Measurements from ENCODE around the gene FRMPD4. TPM values are rescaled to one million over a fixed set of nuclear protein-coding genes. Genes with fewer than 3 reads are reported as not detected.

The FRMPD4 gene
- total and polyA plus RNA-seq, 2 experiments from 2014 or later: 0.19 to 0.80 TPM

DNA sequence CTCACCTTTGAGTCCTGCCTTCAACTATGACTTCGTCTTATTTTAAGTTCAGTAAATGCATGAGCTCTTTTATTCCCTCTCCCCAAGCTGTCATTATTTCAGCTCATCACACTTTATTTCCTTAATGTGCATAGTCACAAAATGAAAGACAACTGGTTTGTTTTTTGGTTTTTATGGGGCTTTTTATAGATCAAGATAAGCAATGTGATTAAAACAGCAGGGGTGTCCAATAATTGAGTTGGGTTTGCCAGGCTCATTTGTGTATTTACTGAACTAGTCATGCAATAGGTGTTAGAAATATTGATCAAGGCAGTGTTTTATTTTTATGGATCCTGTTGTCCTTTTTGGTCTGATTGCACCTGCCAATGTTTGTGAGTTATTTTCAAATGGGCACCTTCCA lies 102.2 kb downstream of the FRMPD4 start:
- Histone ChIP-seq H3K79me2 (replicated peaks; ENCODE audit: insufficient read depth) (no peaks in the 10 kb centered on the region), H3K27ac (ENCODE audit: low read depth) (no peak overlapping the region), H2AFZ (no peak overlapping the region), H3K9me2 (ENCODE audit: insufficient read depth) (no peaks in the 10 kb centered on the region), H3K4me3 (no peak overlapping the region), H3K4me2 (no peak overlapping the region), H3K4me1 (ENCODE audit: insufficient read depth) (peaks cover 4% of the 10 kb centered on the region; the same call in 1 of the 2 replicates), H3F3A (replicated peaks; ENCODE audit: low read depth) (no peaks in the 10 kb centered on the region), H3K36me3 (ENCODE audit: insufficient read depth) (no peaks in the 10 kb centered on the region), H4K20me1 (replicated peaks; ENCODE audit: insufficient read depth) (no peaks in the 10 kb centered on the region), H3K27me3 (ENCODE audit: insufficient read depth) (no peaks in the 10 kb centered on the region)
- ATAC-seq (no peak), DNase-seq (ENCODE audit: low spot score) (no peak)
- H3K27ac Mint-ChIP-seq: no peak overlapping the region
- H3K4me1 Mint-ChIP-seq: peaks cover 5% of the 10 kb centered on the region; the same call in 1 of the 3 replicates
- H3K36me3 Mint-ChIP-seq (ENCODE audit: low read depth): no peaks in the 10 kb centered on the region
- H3K9me3 Mint-ChIP-seq: no peaks in the 10 kb centered on the region
- H3K27me3 Mint-ChIP-seq (ENCODE audit: insufficient read depth, low read depth, poor library complexity): no peaks in the 10 kb centered on the region
- TF ChIP-seq CREB1 (CRISPR knock-in tag; IDR thresholded peaks at IDR 0.05; ENCODE audit: low read depth): no peak
- no peak for TF ChIP-seq EZH2phosphoT487 (IDR thresholded peaks at IDR 0.05; ENCODE audit: unreplicated experiment)
- no peak for TF ChIP-seq POLR2AphosphoS5 (IDR thresholded peaks at IDR 0.05; ENCODE audit: low read depth)
- TF ChIP-seq, protein P1, sequence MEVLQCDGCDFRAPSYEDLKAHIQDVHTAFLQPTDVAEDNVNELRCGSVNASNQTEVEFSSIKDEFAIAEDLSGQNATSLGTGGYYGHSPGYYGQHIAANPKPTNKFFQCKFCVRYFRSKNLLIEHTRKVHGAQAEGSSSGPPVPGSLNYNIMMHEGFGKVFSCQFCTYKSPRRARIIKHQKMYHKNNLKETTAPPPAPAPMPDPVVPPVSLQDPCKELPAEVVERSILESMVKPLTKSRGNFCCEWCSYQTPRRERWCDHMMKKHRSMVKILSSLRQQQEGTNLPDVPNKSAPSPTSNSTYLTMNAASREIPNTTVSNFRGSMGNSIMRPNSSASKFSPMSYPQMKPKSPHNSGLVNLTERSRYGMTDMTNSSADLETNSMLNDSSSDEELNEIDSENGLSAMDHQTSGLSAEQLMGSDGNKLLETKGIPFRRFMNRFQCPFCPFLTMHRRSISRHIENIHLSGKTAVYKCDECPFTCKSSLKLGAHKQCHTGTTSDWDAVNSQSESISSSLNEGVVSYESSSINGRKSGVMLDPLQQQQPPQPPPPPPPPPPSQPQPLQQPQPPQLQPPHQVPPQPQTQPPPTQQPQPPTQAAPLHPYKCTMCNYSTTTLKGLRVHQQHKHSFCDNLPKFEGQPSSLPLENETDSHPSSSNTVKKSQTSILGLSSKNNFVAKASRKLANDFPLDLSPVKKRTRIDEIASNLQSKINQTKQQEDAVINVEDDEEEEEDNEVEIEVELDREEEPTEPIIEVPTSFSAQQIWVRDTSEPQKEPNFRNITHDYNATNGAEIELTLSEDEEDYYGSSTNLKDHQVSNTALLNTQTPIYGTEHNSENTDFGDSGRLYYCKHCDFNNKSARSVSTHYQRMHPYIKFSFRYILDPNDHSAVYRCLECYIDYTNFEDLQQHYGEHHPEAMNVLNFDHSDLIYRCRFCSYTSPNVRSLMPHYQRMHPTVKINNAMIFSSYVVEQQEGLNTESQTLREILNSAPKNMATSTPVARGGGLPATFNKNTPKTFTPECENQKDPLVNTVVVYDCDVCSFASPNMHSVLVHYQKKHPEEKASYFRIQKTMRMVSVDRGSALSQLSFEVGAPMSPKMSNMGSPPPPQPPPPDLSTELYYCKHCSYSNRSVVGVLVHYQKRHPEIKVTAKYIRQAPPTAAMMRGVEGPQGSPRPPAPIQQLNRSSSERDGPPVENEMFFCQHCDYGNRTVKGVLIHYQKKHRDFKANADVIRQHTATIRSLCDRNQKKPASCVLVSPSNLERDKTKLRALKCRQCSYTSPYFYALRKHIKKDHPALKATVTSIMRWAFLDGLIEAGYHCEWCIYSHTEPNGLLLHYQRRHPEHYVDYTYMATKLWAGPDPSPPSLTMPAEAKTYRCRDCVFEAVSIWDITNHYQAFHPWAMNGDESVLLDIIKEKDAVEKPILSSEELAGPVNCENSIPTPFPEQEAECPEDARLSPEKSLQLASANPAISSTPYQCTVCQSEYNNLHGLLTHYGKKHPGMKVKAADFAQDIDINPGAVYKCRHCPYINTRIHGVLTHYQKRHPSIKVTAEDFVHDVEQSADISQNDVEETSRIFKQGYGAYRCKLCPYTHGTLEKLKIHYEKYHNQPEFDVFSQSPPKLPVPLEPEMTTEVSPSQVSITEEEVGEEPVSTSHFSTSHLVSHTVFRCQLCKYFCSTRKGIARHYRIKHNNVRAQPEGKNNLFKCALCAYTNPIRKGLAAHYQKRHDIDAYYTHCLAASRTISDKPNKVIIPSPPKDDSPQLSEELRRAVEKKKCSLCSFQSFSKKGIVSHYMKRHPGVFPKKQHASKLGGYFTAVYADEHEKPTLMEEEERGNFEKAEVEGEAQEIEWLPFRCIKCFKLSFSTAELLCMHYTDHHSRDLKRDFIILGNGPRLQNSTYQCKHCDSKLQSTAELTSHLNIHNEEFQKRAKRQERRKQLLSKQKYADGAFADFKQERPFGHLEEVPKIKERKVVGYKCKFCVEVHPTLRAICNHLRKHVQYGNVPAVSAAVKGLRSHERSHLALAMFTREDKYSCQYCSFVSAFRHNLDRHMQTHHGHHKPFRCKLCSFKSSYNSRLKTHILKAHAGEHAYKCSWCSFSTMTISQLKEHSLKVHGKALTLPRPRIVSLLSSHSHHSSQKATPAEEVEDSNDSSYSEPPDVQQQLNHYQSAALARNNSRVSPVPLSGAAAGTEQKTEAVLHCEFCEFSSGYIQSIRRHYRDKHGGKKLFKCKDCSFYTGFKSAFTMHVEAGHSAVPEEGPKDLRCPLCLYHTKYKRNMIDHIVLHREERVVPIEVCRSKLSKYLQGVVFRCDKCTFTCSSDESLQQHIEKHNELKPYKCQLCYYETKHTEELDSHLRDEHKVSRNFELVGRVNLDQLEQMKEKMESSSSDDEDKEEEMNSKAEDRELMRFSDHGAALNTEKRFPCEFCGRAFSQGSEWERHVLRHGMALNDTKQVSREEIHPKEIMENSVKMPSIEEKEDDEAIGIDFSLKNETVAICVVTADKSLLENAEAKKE (CRISPR knock-in tag; IDR thresholded peaks at IDR 0.05): no peak
- no peak for TF ChIP-seq JUNB (IDR thresholded peaks at IDR 0.05; ENCODE audit: unreplicated experiment)
- TF ChIP-seq CTCF (conservative IDR thresholded peaks at IDR 0.05; ENCODE audit: low read depth in 2 of 2): no peak
- no peak for TF ChIP-seq NANOG (IDR thresholded peaks at IDR 0.05; ENCODE audit: borderline replicate concordance)
- no peak for TF ChIP-seq ZNF331 (CRISPR knock-in tag; IDR thresholded peaks at IDR 0.05; ENCODE audit: low read depth)
- no peak overlapping the region for H3K4me3 Mint-ChIP-seq

All from GM23338 (cell line).